Ovary (tissue), 3 donors: ENCODE results near the gene C11orf91.

Source experiments
- CTCF ChIP-seq, 3 donors: fragments of 450-650 bp in 2 of 3; fragments of 200-600 bp in 1 of 3; IDR thresholded peaks; one replicate each; pipeline versions ENCODE4 v1.5.1 to v1.8.0; 2016 to 2022; ENCODE audit warnings: antibody characterized with exemption in 3 of 3, mild to moderate bottlenecking in 1 of 3
- EP300 ChIP-seq: sonication (generic); formaldehyde crosslinking; IDR thresholded peaks from one replicate; pipeline ENCODE4 v1.6.1; 2017; ENCODE audit warnings: antibody characterized with exemption
- donor health status: DM: no; HTN: no; CAD: no.

- no peak for TF ChIP-seq CTCF (IDR thresholded peaks at IDR 0.05)
- no peak for TF ChIP-seq EP300
Observed at GRCh38 chr11:33709466-33709865, 8.8 kb upstream of the C11orf91 start.
